GM21390 (cell line): ENCODE data around the gene NNAT.

Experiments
- ATAC-seq: cut with Tn5 transposase; IDR thresholded peaks from one replicate; pipeline ENCODE4 v1.9.1; 2021; ENCODE audit not compliant: unreplicated experiment

The NNAT gene

GRCh38 chr20:37501940-37502339 lies 19.1 kb upstream of the NNAT start:
- ATAC-seq: no peak

DNA sequence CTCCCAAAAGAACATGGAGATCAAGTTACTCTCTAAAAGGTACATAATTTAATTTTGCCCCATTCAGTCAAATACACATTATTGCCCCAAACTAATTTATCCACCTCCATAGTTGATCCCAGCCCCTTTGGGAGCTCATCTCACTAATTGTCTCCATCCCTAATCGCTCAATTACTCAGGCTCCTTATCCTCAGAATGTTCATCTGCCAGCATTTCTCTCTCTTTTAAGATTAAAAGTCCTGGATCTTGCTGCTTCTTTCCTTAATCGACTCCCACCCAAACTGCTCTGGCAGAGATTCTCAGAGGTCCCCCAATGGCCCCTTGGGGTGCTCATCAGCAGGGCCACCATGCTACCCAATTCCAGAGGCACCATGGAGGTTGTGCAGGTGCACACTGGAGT lies 18.4 kb upstream of the NNAT start:
- no peak for ATAC-seq

- ATAC-seq: no peak
These were observed 17.7 kb upstream of the NNAT start for GRCh38 chr20:37503256-37503927.

DNA sequence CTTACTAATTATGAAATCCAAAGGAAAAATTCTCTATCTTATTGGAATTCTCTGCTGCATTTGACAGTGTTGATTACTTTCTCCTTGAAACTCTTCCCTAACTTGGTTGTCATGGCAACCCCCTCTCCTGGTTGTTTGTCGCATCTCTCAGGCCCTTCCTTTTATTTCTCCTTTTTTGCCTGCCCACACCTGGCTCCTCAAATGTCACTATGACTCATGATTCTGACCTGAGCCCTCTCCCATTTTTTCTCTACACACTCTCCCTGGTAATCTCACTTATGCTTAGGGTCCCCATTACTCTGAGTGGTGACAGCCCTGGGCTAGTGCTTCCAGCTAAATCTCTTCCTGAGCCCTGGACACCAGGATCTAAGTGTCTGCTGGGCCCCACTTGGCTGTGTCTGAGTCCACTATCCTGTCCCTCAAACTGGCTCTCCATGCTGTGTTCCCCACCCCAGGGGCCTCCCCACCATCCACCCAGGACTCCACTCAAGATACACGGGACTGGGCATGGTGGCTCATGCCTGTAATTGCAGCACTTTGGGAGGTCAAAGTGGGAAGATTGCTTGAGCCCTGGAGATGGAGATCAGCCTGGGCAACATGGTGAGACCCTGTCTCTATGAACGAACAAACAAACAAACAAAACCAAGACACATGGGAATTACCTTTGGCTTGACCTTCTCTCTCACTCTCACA lies 16.5 kb upstream of the NNAT start:
- no peak for ATAC-seq

DNA sequence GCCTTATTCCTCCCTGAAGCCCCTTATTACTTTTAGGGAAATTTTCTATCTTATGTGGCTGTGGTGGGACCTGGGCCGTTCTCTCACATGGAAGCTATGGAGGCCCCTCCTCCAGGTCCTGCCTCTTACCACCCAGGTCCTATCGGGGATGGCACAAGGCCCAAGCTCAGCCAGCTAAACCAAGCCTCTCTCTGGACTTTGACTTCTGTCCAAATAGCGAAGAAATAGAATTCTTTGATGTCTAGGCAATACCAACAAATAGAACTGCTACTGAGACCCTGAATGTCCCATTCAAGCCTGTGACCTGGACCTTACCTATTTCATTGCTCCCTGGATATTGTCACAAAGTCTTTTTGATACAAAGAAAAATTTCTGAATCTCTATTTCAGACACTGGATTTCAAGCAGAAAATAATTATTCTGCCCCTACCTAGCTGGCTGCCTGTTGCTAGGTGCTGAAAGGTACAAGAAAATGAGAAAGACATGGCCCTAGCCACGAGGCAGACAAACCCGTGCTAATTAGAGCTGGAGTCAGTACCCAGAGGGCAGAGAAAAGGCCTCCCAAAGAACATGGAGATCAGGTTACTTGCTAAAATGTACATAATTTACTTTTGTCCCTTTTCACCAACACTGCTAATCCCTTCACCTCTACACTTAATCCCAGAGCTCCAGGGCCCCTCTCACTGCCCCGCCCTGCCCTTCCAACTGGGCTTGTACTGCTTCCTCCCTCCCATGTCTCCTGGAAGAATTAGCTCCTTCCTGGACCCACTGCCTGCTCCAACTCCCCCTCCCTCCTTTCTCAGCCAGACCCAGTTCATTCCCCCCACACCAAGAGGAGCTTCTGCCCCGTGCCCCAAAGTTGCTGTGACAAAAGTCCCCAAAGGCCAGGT lies 15.5 kb upstream of the NNAT start:
- no peak for ATAC-seq

GRCh38 chr20:37506152-37506725 lies 14.8 kb upstream of the NNAT start:
- no peak for ATAC-seq

- ATAC-seq: no peak
These were observed 10.8 kb upstream of the NNAT start for GRCh38 chr20:37510226-37510625.

DNA sequence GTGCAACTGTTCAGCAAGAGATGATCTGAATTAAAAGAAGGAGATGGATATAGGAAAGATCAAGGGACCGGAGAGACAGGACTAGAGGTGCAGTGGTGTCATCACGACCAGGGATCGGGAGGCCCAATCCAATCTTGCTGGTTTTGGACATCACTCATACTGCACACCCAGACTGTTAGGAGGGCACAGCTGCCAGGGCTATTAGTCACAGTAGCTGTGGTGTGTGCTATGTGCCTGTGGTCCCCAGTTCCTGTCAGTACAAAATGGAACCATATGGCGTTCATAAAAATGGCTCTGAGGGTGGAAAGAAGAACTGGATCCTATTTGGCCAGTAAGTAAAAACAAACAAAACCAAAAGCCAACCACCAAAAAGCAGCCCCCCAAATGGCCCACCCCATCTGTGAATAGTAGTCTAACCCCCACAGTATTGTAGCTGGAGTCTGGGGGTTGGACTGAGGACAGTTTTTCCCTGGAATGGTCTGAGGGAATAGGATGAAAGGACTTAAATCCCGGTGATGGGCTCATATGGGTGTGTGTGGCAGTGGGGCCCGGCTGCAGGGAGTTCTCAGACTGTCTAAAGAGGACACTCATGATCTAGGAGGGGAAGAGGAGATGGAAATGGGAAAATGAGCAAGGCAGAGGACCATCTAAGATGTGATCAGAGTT lies 9.3 kb upstream of the NNAT start:
- ATAC-seq: no peak

- no peak for ATAC-seq
These were observed 7.2 kb upstream of the NNAT start for GRCh38 chr20:37513779-37514359.

GRCh38 chr20:37515876-37516275 lies 5.2 kb upstream of the NNAT start:
- ATAC-seq: no peak

- ATAC-seq: no peak
These were observed 4.0 kb upstream of the NNAT start for GRCh38 chr20:37516811-37517750.

GRCh38 chr20:37518059-37518458 lies 3.0 kb upstream of the NNAT start:
- ATAC-seq: no peak

DNA sequence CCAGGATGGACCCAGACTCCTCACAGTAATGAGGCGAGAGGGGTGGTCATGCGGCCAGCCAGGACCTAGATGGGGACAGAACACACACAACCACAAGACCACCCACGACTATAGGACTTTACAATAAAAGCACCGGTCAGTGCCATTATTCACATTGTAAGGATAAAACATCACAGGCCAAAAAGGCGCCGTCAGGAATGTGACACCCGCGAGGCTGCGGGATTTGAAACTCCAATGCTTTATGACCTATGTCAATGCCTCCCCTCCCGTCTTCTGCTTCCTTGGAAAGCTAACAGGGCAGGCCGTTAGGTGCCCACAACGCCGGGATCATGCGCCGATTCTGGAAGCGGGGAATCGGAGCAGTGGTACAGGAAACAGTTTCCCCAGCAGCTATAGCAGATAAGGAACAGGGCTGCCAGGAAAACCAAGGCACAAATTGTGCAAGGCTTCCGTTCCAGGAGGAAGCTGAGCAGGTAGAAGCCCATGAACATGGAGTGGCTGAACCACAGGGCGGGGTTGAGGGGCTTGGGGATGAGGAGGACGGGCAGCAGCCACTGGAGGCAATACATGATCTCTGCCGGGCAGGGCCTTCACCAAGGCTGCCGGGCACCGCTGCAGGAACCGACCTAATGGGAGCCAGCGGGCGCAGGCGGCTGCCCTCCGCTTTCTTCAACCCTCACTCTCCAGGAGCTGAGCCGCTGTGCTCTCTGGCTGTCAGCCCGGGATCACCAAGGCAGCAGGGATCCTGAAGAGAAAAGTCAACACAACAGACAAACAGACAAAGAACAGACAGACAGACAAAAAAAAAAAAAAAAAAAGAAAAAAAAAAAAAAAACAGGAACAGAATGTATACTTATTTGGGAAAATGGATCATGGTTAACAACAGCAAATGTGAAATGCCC lies 2.2 kb upstream of the NNAT start:
- ATAC-seq: no peak

DNA sequence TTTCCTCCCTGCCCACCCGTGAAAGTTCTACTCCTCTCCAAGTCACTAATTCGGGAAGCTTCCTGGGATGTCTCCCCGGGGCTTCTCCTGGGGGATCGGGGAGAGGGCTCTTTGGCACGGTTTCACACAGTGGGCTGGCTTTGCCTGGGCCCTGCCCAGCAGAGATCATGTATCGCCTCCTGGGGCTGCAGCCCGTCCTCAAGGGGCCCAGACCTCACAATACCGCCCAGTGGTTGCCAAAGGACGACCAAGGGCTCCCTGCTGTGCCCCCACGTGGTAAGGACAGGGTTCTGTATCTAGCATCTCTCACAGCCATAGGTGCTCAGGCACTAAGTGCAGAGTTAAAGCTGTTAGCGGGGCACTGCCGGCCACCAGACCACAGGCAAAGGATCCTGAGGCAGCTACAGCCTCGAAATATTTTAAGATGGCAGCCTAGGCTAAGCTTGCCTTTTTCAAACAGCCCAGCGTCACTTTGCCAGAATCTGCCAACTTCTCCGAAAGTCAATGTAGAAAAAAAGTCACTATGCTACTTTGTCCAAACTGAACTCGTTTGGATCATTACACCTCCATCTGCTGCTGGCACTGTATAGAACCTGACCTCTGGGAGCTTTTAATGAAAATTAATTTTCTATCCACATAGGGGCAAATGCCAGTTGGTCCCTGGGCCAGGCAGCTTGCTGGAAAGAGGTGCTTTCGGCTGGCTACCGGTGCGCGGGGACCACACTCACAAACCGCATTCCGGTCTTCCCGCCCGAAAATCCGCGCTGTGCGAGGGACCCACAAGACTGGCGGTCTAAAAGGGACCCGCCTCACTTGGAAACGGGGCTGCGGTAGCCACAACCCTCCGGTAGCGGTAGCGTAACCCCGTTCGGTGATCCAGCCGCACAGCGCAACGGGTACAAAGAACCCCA lies 1.3 kb upstream of the NNAT start:
- no peak for ATAC-seq

DNA sequence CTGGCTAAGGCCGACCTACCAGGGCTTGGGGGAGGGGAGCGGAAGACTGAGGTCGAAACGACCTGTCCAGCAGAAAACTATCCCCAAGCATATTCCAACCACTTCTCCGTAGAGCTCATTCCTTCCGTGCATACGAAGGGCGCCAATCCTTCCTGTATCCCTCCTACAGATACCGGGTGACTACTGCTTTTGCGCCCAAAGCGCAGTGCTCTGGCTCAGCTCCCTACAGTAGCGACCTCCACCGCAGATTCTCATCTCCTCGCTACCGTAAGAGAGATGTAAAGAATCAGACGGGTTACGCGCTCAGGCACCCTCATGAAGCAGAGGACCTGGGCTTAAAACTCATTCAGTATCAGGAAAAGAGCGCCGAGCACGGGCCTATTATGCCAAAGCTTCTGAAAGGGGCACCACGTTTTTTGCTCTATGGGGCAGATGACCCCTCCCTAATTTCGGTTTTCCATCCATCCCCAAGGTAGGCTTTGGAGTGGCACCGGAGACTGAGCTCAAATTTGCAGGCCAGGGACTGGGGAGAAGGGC lies 563 bp upstream of the NNAT start:
- no peak for ATAC-seq

GRCh38 chr20:37522260-37523011 lies 1.4 kb downstream of the NNAT start:
- ATAC-seq: no peak

- no peak for ATAC-seq
These were observed 2.0 kb downstream of the NNAT start for GRCh38 chr20:37523012-37523391.
